ENCODE data around the gene INPP5D. TPM values are rescaled to one million over a fixed set of nuclear protein-coding genes. Genes with fewer than 3 reads are reported as not detected.
"Not testable (repeated sequence)": the region's sequence is repeated elsewhere in the genome, so short reads cannot be mapped to it uniquely, and the experiment has no call there.

INPP5D gene
- total RNA-seq, 1 donor from 2014 or later: 61.2 TPM

GRCh38 chr2:233115741-233116140 lies 55.6 kb downstream of the INPP5D start:
- Mint-ChIP-seq H3K27me3 (ENCODE audit: insufficient read depth) (no peaks in the 10 kb centered on the region), H3K4me1 (ENCODE audit: low read depth) (peaks cover 56% of the 10 kb centered on the region), H3K9me3 (no peaks in the 10 kb centered on the region), H3K4me3 (no peak overlapping the region), H3K27ac (peak overlapping the region; percentile 32), H3K36me3 (ENCODE audit: low read depth) (peaks cover 25% of the 10 kb centered on the region)
- intact Hi-C loops (cut with micrococcal nuclease): no loop called here
- DNase-seq (ENCODE audit: low spot score): no peak

GRCh38 chr2:233116946-233117345 lies 56.8 kb downstream of the INPP5D start:
- Mint-ChIP-seq H3K4me3 (no peak overlapping the region), H3K27ac (no peak overlapping the region), H3K36me3 (ENCODE audit: low read depth) (peaks cover 27% of the 10 kb centered on the region), H3K9me3 (no peaks in the 10 kb centered on the region), H3K27me3 (ENCODE audit: insufficient read depth) (no peaks in the 10 kb centered on the region), H3K4me1 (ENCODE audit: low read depth) (peaks cover 56% of the 10 kb centered on the region)
- DNase-seq (ENCODE audit: low spot score): no peak
- intact Hi-C loops (cut with micrococcal nuclease): no loop called here

GRCh38 chr2:233117351-233117750 lies 57.2 kb downstream of the INPP5D start:
- Mint-ChIP-seq H3K27me3 (ENCODE audit: insufficient read depth) (no peaks in the 10 kb centered on the region), H3K4me3 (no peak overlapping the region), H3K36me3 (ENCODE audit: low read depth) (peaks cover 31% of the 10 kb centered on the region), H3K27ac (no peak overlapping the region), H3K9me3 (no peaks in the 10 kb centered on the region), H3K4me1 (ENCODE audit: low read depth) (peaks cover 56% of the 10 kb centered on the region)
- DNase-seq (ENCODE audit: low spot score): no peak
- intact Hi-C loops (cut with micrococcal nuclease): no loop called here

GRCh38 chr2:233117811-233118647 lies 57.9 kb downstream of the INPP5D start:
- no peaks in the 10 kb centered on the region for H3K27me3 Mint-ChIP-seq (ENCODE audit: insufficient read depth)
- H3K27ac Mint-ChIP-seq: peak overlapping the region; percentile 56
- no peak for DNase-seq (ENCODE audit: low spot score)
- intact Hi-C loops (cut with micrococcal nuclease): no loop called here
- H3K4me1 Mint-ChIP-seq (ENCODE audit: low read depth): peaks cover 53% of the 10 kb centered on the region
- peaks cover 35% of the 10 kb centered on the region for H3K36me3 Mint-ChIP-seq (ENCODE audit: low read depth)
- H3K4me3 Mint-ChIP-seq: no peak overlapping the region
- peaks cover 3% of the 10 kb centered on the region for H3K9me3 Mint-ChIP-seq

DNA sequence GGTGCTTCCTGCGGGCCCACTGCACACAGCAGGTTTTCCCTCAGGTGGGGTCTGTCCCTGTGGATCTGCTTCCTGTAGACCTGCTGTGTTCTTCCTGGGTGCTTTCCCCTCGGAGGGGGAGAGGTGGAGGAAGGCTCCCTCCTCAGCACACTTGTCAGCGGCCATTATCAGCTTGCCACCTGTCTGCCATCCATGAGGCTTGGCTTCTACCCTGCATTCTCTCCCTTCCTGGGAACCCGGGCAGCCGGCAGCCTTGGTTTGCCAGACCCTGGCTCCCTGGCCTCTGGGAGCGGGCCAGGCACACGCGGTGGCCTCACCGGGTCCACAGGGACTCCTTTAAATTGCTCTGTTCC lies 58.5 kb downstream of the INPP5D start:
- DNase-seq (ENCODE audit: low spot score): no peak
- no peaks in the 10 kb centered on the region for H3K27me3 Mint-ChIP-seq (ENCODE audit: insufficient read depth)
- peaks cover 3% of the 10 kb centered on the region for H3K9me3 Mint-ChIP-seq
- H3K27ac Mint-ChIP-seq: peak overlapping the region; percentile 56
- peaks cover 38% of the 10 kb centered on the region for H3K36me3 Mint-ChIP-seq (ENCODE audit: low read depth)
- intact Hi-C loops (cut with micrococcal nuclease): no loop called here
- peaks cover 51% of the 10 kb centered on the region for H3K4me1 Mint-ChIP-seq (ENCODE audit: low read depth)
- H3K4me3 Mint-ChIP-seq: no peak overlapping the region

GRCh38 chr2:233119123-233119522 lies 59.0 kb downstream of the INPP5D start:
- peaks cover 48% of the 10 kb centered on the region for H3K4me1 Mint-ChIP-seq (ENCODE audit: low read depth)
- H3K9me3 Mint-ChIP-seq: peaks cover 3% of the 10 kb centered on the region
- no peak overlapping the region for H3K4me3 Mint-ChIP-seq
- peaks cover 39% of the 10 kb centered on the region for H3K36me3 Mint-ChIP-seq (ENCODE audit: low read depth)
- DNase-seq (ENCODE audit: low spot score): no peak
- no peaks in the 10 kb centered on the region for H3K27me3 Mint-ChIP-seq (ENCODE audit: insufficient read depth)
- intact Hi-C loops (cut with micrococcal nuclease): no loop called here
- no peak overlapping the region for H3K27ac Mint-ChIP-seq

GRCh38 chr2:233119806-233120205 lies 59.7 kb downstream of the INPP5D start:
- DNase-seq (ENCODE audit: low spot score): no peak
- Mint-ChIP-seq H3K27ac (no peak overlapping the region), H3K4me1 (ENCODE audit: low read depth) (peaks cover 41% of the 10 kb centered on the region), H3K9me3 (peaks cover 3% of the 10 kb centered on the region), H3K27me3 (ENCODE audit: insufficient read depth) (no peaks in the 10 kb centered on the region), H3K4me3 (no peak overlapping the region), H3K36me3 (ENCODE audit: low read depth) (peaks cover 39% of the 10 kb centered on the region)
- intact Hi-C loops (cut with micrococcal nuclease): no loop called here

DNA sequence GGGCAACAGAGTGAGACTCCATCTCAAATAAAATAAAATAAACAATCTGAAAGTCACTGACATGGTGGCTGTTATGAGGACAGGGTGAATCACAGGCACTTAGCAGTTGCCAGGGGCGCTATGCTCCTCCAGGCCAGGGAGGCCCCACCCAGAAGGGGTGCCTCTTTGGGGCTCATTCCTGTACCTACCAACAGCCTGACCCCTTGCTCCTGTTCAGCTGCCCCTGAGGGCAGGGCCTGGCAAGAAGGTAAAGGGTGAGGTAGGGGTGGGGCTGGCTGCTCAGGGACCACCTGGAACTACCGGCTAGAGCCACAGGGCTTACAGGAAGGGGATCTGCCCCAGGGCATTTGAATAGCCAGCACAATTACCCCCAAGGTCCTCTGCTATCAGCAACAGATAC lies 60.3 kb downstream of the INPP5D start:
- H3K27me3 Mint-ChIP-seq (ENCODE audit: insufficient read depth): no peaks in the 10 kb centered on the region
- intact Hi-C loops (cut with micrococcal nuclease): no loop called here
- H3K36me3 Mint-ChIP-seq (ENCODE audit: low read depth): peaks cover 38% of the 10 kb centered on the region
- H3K4me1 Mint-ChIP-seq (ENCODE audit: low read depth): peaks cover 35% of the 10 kb centered on the region
- no peak overlapping the region for H3K4me3 Mint-ChIP-seq
- no peak overlapping the region for H3K27ac Mint-ChIP-seq
- DNase-seq (ENCODE audit: low spot score): no peak
- H3K9me3 Mint-ChIP-seq: peaks cover 3% of the 10 kb centered on the region

- H3K36me3 Mint-ChIP-seq (ENCODE audit: low read depth): peaks cover 39% of the 10 kb centered on the region
Observed at GRCh38 chr2:233121856-233122255, 61.7 kb downstream of the INPP5D start.

DNA sequence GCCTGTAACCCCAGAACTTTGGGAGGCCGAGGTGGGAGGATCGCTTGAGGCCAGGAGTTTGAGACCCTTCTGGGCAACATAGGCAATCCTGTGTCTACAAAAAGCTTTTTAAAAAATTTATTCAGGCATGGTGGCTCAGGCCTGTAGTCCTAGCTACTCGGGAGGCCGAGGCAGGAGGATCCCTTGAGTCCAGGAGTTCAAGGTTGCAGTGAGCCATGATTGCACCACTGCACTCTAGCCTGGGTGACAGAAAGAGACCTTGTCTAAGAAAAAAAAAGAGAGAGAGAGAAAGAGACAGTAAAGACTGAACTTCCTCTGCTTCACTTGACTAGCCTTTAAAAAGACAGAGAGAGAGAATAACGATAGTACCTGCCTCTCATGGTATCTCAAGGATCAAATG lies 62.4 kb downstream of the INPP5D start:
- no peak for DNase-seq (ENCODE audit: low spot score)
- Mint-ChIP-seq H3K36me3 (ENCODE audit: low read depth) (peaks cover 44% of the 10 kb centered on the region), H3K9me3 (peaks cover 3% of the 10 kb centered on the region), H3K27me3 (ENCODE audit: insufficient read depth) (no peaks in the 10 kb centered on the region), H3K27ac (no peak overlapping the region), H3K4me3 (no peak overlapping the region), H3K4me1 (ENCODE audit: low read depth) (peaks cover 21% of the 10 kb centered on the region)
- intact Hi-C loops (cut with micrococcal nuclease): no loop called here

More at GRCh38 chr2:233121856-233122255, 61.7 kb downstream of the INPP5D start:
- Mint-ChIP-seq H3K27me3 (ENCODE audit: insufficient read depth) (no peaks in the 10 kb centered on the region), H3K4me3 (no peak overlapping the region), H3K4me1 (ENCODE audit: low read depth) (peaks cover 27% of the 10 kb centered on the region), H3K27ac (no peak overlapping the region), H3K9me3 (peaks cover 3% of the 10 kb centered on the region)
- intact Hi-C loops (cut with micrococcal nuclease): no loop called here
- DNase-seq (ENCODE audit: low spot score): no peak

- H3K27me3 Mint-ChIP-seq (ENCODE audit: insufficient read depth); H3K4me3 Mint-ChIP-seq; intact Hi-C loops (cut with micrococcal nuclease); H3K27ac Mint-ChIP-seq; H3K9me3 Mint-ChIP-seq; DNase-seq (ENCODE audit: low spot score): not testable (repeated sequence)
- peaks cover 40% of the 10 kb centered on the region for H3K36me3 Mint-ChIP-seq (ENCODE audit: low read depth)
- H3K4me1 Mint-ChIP-seq (ENCODE audit: low read depth): peaks cover 12% of the 10 kb centered on the region
Observed at GRCh38 chr2:233123576-233123975, 63.4 kb downstream of the INPP5D start.

DNA sequence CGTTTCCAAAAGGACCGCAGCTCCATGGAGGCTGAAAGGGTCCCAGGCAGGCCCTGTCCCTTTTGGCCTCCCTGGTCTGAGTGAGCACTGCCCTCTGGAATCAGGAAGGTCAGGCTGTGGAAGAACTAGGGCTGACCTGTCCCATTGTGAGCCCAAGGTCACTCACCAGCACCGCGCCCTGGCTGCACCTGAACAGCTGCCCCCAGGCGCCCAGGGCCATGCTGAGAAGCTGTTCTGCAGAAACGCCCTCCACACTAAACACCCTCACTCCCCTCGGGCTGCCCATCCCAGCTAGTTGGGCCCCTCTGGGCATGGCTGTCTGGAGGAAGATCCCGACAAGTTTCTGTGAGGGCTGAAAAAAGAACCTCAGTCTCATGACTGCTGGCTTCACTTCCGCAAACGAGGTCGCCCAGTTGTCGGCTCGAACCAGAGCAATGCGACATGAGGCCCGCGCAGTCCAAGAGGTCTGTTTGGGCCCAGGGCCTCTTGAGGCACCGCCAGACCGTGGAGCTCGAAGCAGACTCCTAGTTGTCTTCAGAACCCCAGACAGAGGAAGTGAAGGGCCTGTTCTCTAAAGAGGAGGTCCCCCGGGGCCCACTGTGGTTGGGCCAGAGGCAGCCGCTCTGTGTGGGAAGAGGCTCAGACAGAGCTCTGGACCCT lies 64.4 kb downstream of the INPP5D start:
- H3K27me3 Mint-ChIP-seq (ENCODE audit: insufficient read depth): no peaks in the 10 kb centered on the region
- DNase-seq (ENCODE audit: low spot score): no peak
- H3K4me3 Mint-ChIP-seq: no peak overlapping the region
- H3K36me3 Mint-ChIP-seq (ENCODE audit: low read depth): peaks cover 37% of the 10 kb centered on the region
- intact Hi-C loops (cut with micrococcal nuclease): no loop called here
- no peak overlapping the region for H3K27ac Mint-ChIP-seq
- peaks cover 6% of the 10 kb centered on the region for H3K4me1 Mint-ChIP-seq (ENCODE audit: low read depth)
- peaks cover 3% of the 10 kb centered on the region for H3K9me3 Mint-ChIP-seq

- intact Hi-C loops (cut with micrococcal nuclease): no loop called here
- Mint-ChIP-seq H3K27me3 (ENCODE audit: insufficient read depth) (no peaks in the 10 kb centered on the region), H3K27ac (no peak overlapping the region), H3K9me3 (peaks cover 3% of the 10 kb centered on the region), H3K4me1 (ENCODE audit: low read depth) (peaks cover 14% of the 10 kb centered on the region), H3K4me3 (no peak overlapping the region), H3K36me3 (ENCODE audit: low read depth) (peaks cover 38% of the 10 kb centered on the region)
- no peak for DNase-seq (ENCODE audit: low spot score)
Observed at GRCh38 chr2:233125455-233126065, 65.4 kb downstream of the INPP5D start.
